ENCODE results near the gene PKP3.

- TF ChIP-seq CTCF (conservative IDR thresholded peaks at IDR 0.05), result no peak
- TF ChIP-seq ZFX (IDR thresholded peaks at IDR 0.05), result peak; percentile 46; the same call in 1 of the 2 replicates
Measured at GRCh38 chr11:416757-417621, 23.0 kb downstream of the PKP3 start.
